ENCODE results near the gene HCFC1R1. TPM values are rescaled to one million over a fixed set of nuclear protein-coding genes. Genes with fewer than 3 reads are reported as not detected.

HCFC1R1 gene
- total RNA-seq, 1 experiment from 2014 or later, result 46.6 TPM

GRCh38 chr16:3051494-3051893, 27.8 kb upstream of the HCFC1R1 start:
- Histone ChIP-seq H3K4me1 (ENCODE audit: insufficient read depth, low read length, poor library complexity, severe bottlenecking) (no peaks in the 10 kb centered on the region), H3K36me3 (ENCODE audit: insufficient read depth, low read length, poor library complexity, severe bottlenecking) (no peaks in the 10 kb centered on the region), H3K27me3 (replicated peaks; ENCODE audit: insufficient read depth, low read depth, low read length, poor library complexity) (peaks cover 12% of the 10 kb centered on the region), H3K9me3 (ENCODE audit: low read depth, low read length, poor library complexity, severe bottlenecking) (no peaks in the 10 kb centered on the region), H3K4me3 (ENCODE audit: low read depth, low read length, poor library complexity, severe bottlenecking) (no peak overlapping the region), H3K27ac (ENCODE audit: low read depth, low read length, poor library complexity, severe bottlenecking) (no peak overlapping the region)
- ChIA-PET POLR2A (ENCODE audit: low non-redundant PET) (no interaction called here), CTCF (interaction anchor here (0.7 kb wide), 1 partner anchor 92 kb away, joined by 3 read pairs; no protein-coding TSS in a partner anchor)
- no peak for DNase-seq (ENCODE audit: low spot score)
- BruUV-seq (replicated peaks), result no TSS peak
- intact Hi-C loops (cut with micrococcal nuclease; ENCODE audit: unreplicated experiment), result loop anchor here (10.0 kb wide), 1 partner anchor 103 kb away; no protein-coding TSS in a partner anchor
- no peak for TF ChIP-seq EZH2 (IDR thresholded peaks at IDR 0.05; ENCODE audit: borderline replicate concordance, low read depth, low read length, poor library complexity, severe bottlenecking)
- TF ChIP-seq, protein P1, sequence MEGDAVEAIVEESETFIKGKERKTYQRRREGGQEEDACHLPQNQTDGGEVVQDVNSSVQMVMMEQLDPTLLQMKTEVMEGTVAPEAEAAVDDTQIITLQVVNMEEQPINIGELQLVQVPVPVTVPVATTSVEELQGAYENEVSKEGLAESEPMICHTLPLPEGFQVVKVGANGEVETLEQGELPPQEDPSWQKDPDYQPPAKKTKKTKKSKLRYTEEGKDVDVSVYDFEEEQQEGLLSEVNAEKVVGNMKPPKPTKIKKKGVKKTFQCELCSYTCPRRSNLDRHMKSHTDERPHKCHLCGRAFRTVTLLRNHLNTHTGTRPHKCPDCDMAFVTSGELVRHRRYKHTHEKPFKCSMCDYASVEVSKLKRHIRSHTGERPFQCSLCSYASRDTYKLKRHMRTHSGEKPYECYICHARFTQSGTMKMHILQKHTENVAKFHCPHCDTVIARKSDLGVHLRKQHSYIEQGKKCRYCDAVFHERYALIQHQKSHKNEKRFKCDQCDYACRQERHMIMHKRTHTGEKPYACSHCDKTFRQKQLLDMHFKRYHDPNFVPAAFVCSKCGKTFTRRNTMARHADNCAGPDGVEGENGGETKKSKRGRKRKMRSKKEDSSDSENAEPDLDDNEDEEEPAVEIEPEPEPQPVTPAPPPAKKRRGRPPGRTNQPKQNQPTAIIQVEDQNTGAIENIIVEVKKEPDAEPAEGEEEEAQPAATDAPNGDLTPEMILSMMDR (conservative IDR thresholded peaks at IDR 0.05; ENCODE audit: low read depth, low read length), result no peak

DNA sequence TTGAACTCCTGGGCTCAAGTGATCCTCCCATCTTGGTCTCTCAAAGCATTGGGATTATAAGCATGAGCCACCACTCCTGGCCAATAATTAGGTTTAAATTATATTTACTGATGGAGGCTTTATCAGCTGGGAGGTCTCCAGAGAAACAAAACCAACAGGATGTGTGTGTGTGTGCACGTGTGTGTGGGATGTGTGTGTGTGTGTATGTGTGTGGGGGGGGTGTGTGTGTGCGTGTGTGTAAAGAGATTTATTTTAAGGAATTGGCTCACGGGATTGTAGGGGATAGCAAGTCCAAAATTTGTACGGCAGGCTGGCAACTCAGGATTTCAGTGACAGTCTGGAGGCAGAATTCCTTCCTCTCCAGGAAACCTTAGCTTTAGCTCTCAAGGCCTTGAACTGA, 27.3 kb upstream of the HCFC1R1 start:
- Histone ChIP-seq H3K27ac (ENCODE audit: low read depth, low read length, poor library complexity, severe bottlenecking) (no peak overlapping the region), H3K27me3 (replicated peaks; ENCODE audit: insufficient read depth, low read depth, low read length, poor library complexity) (peaks cover 16% of the 10 kb centered on the region), H3K4me1 (ENCODE audit: insufficient read depth, low read length, poor library complexity, severe bottlenecking) (no peaks in the 10 kb centered on the region), H3K4me3 (ENCODE audit: low read depth, low read length, poor library complexity, severe bottlenecking) (no peak overlapping the region), H3K36me3 (ENCODE audit: insufficient read depth, low read length, poor library complexity, severe bottlenecking) (no peaks in the 10 kb centered on the region), H3K9me3 (ENCODE audit: low read depth, low read length, poor library complexity, severe bottlenecking) (no peaks in the 10 kb centered on the region)
- intact Hi-C loops (cut with micrococcal nuclease; ENCODE audit: unreplicated experiment), result loop anchor here (10.0 kb wide), 1 partner anchor 104 kb away; no protein-coding TSS in a partner anchor
- ChIA-PET CTCF (interaction anchor here (0.7 to 1.2 kb wide), 2 partner anchors 23 to 92 kb away, joined by 3 to 7 read pairs; no protein-coding TSS in a partner anchor), POLR2A (ENCODE audit: low non-redundant PET) (no interaction called here)
- no peak for DNase-seq (ENCODE audit: low spot score)
- TF ChIP-seq, protein P1 (conservative IDR thresholded peaks at IDR 0.05; ENCODE audit: low read depth, low read length), result no peak
- no peak for TF ChIP-seq EZH2 (IDR thresholded peaks at IDR 0.05; ENCODE audit: borderline replicate concordance, low read depth, low read length, poor library complexity, severe bottlenecking)
- no TSS peak for BruUV-seq (replicated peaks)

DNA sequence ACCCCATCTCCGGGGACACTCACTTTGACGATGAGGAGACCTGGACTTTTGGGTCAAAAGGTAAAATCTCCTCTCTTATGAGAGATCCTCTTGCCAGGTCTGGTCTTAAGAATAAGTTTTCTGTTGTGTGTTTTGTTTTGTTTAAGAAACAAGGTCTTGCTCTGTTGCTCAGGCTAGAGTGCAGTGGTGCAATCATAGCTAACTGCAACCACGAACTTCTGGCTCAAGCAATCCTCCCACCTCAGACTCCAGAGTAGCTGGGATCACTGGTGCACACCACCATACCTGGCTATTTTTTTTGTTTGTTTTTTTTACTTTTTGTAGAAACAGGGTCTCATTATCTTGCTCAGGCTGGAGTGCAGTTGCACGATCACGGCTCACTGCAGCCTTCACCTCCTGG, 26.7 kb upstream of the HCFC1R1 start:
- POLR2A ChIA-PET (ENCODE audit: low non-redundant PET), result no interaction called here
- no peak for DNase-seq (ENCODE audit: low spot score)
- no peaks in the 10 kb centered on the region for H3K36me3 ChIP-seq (ENCODE audit: insufficient read depth, low read length, poor library complexity, severe bottlenecking)
- no peak overlapping the region for H3K4me3 ChIP-seq (ENCODE audit: low read depth, low read length, poor library complexity, severe bottlenecking)
- TF ChIP-seq, protein P1 (conservative IDR thresholded peaks at IDR 0.05; ENCODE audit: low read depth, low read length), result no peak
- peaks cover 20% of the 10 kb centered on the region for H3K27me3 ChIP-seq (replicated peaks; ENCODE audit: insufficient read depth, low read depth, low read length, poor library complexity)
- no peak overlapping the region for H3K27ac ChIP-seq (ENCODE audit: low read depth, low read length, poor library complexity, severe bottlenecking)
- no TSS peak for BruUV-seq (replicated peaks)
- H3K4me1 ChIP-seq (ENCODE audit: insufficient read depth, low read length, poor library complexity, severe bottlenecking), result no peaks in the 10 kb centered on the region
- CTCF ChIA-PET, result interaction anchor here (1.2 kb wide), 1 partner anchor 22 kb away, joined by 7 read pairs; no protein-coding TSS in a partner anchor
- H3K9me3 ChIP-seq (ENCODE audit: low read depth, low read length, poor library complexity, severe bottlenecking), result no peaks in the 10 kb centered on the region
- intact Hi-C loops (cut with micrococcal nuclease; ENCODE audit: unreplicated experiment), result loop anchor here (10.0 kb wide), 1 partner anchor 104 kb away; no protein-coding TSS in a partner anchor

Measured in A673 (cell line).